ENCODE data around the gene DTNBP1.

The DTNBP1 gene

DNA sequence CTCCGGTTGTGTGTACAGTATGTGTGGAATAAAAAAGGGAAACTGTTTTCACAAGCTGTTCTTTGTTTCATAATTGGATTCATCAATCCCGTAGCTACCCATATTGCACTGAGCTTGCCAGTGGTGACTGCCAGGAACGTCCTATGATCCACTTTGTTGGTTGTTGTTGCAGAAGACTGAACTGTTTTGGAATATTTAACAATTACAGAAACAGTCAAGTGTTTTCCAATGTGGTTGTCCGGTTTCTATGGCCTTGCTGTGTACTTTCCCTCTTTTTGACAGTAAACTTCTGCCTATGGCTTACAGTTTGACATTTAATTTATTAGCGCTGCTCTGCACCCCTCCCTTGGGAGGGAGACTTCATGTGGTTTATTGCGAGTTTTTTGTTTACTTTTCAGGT, 141.2 kb downstream of the DTNBP1 start:
- no peak overlapping the region for H3K27ac ChIP-seq
- H3K4me3 ChIP-seq (ENCODE audit: low read depth, low read length): no peak overlapping the region
- no peak for DNase-seq
- H3K27me3 ChIP-seq (replicated peaks): no peaks in the 10 kb centered on the region
- TF ChIP-seq, protein P1, sequence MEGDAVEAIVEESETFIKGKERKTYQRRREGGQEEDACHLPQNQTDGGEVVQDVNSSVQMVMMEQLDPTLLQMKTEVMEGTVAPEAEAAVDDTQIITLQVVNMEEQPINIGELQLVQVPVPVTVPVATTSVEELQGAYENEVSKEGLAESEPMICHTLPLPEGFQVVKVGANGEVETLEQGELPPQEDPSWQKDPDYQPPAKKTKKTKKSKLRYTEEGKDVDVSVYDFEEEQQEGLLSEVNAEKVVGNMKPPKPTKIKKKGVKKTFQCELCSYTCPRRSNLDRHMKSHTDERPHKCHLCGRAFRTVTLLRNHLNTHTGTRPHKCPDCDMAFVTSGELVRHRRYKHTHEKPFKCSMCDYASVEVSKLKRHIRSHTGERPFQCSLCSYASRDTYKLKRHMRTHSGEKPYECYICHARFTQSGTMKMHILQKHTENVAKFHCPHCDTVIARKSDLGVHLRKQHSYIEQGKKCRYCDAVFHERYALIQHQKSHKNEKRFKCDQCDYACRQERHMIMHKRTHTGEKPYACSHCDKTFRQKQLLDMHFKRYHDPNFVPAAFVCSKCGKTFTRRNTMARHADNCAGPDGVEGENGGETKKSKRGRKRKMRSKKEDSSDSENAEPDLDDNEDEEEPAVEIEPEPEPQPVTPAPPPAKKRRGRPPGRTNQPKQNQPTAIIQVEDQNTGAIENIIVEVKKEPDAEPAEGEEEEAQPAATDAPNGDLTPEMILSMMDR (IDR thresholded peaks at IDR 0.05; ENCODE audit: low read depth, low read length, missing control alignments): no peak
- in situ Hi-C loops (cut with HindIII; ENCODE audit: low pct_ligation_motif_present, low sequenced_read_pairs): no loop called here
- peaks cover 21% of the 10 kb centered on the region for H3K36me3 ChIP-seq (replicated peaks)

DNA sequence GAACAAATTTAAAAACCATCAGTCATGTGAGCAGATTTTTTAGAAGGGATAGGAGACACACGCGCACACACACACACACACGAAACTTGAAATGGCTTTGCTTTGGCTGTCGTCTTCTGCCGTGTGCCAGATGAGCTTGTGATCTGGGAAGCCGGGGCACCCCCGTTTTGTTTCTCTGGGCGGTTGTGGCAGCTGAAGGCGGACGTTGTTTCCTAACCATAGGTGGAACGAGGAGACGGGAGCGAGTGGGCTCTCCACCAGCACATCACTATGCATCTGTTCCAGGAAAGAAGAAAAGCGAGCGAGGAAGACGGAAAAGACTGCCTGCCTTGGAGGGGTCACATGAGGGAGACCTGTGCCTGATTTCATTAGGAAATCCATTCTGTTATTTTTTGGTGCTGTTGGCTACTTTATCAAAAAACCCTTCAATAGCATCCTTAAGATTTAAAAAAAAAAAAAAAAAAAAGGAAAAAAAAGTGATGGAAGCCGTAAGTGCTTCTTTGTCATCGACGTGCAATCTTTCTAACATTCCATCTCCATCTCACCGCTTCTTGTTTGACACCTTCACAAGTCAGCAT, 142.1 kb downstream of the DTNBP1 start:
- in situ Hi-C loops (cut with HindIII; ENCODE audit: low pct_ligation_motif_present, low sequenced_read_pairs): no loop called here
- Histone ChIP-seq H3K27me3 (replicated peaks) (no peaks in the 10 kb centered on the region), H3K27ac (no peak overlapping the region), H3K36me3 (replicated peaks) (peaks cover 21% of the 10 kb centered on the region), H3K4me3 (ENCODE audit: low read depth, low read length) (no peak overlapping the region)
- DNase-seq: no peak
- TF ChIP-seq, protein P1 (IDR thresholded peaks at IDR 0.05; ENCODE audit: low read depth, low read length, missing control alignments): no peak

DNA sequence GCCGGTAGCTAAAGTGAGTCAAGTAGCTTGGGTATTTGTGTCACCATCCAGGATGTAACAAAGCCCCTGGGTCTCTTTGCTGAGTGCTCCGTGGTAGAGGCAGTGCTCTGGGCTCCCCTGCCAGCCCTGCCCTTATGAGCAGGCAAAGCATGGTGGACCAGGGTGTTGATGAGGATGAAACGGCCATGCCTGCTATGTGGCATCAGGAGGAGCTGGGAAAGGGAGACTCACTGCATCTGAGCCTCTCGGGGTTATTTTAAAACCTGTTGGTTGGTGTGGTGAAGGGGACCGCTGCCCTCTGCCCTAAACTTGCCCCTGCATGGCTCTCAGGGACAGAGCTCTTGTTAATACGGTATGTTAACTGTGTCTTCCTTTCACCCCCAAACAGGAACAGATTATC, 143.1 kb downstream of the DTNBP1 start:
- H3K4me3 ChIP-seq (ENCODE audit: low read depth, low read length): no peak overlapping the region
- no peak overlapping the region for H3K27ac ChIP-seq
- TF ChIP-seq, protein P1 (IDR thresholded peaks at IDR 0.05; ENCODE audit: low read depth, low read length, missing control alignments): no peak
- no peaks in the 10 kb centered on the region for H3K27me3 ChIP-seq (replicated peaks)
- peaks cover 21% of the 10 kb centered on the region for H3K36me3 ChIP-seq (replicated peaks)
- in situ Hi-C loops (cut with HindIII; ENCODE audit: low pct_ligation_motif_present, low sequenced_read_pairs): no loop called here
- DNase-seq: no peak

DNA sequence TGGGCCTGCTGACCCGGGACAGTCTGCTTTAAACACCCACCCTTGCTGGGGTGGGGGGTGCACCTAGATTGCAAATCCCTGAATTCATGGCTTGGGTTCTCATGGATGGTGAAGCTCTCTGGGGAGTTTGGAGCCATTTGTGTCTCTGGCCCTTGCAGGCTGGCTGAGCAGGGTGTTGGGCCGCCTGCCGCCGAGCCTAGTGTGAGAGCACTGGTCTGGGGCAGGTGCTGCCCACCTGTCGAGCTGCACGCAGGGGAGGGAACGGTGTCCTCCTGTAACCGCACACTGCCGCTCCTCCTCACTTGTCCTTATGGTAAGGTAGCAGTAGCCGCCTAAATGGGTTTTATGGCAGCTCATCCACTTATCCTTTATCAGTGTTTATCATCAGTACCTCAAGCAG, 143.9 kb downstream of the DTNBP1 start:
- TF ChIP-seq, protein P1 (IDR thresholded peaks at IDR 0.05; ENCODE audit: low read depth, low read length, missing control alignments): no peak
- Histone ChIP-seq H3K4me3 (ENCODE audit: low read depth, low read length) (no peak overlapping the region), H3K36me3 (replicated peaks) (peaks cover 23% of the 10 kb centered on the region), H3K27me3 (replicated peaks) (no peaks in the 10 kb centered on the region), H3K27ac (no peak overlapping the region)
- in situ Hi-C loops (cut with HindIII; ENCODE audit: low pct_ligation_motif_present, low sequenced_read_pairs): no loop called here
- DNase-seq: no peak

- Histone ChIP-seq H3K36me3 (replicated peaks) (peaks cover 30% of the 10 kb centered on the region), H3K27me3 (replicated peaks) (no peaks in the 10 kb centered on the region), H3K4me3 (ENCODE audit: low read depth, low read length) (no peak overlapping the region), H3K27ac (no peak overlapping the region)
- TF ChIP-seq, protein P1 (IDR thresholded peaks at IDR 0.05; ENCODE audit: low read depth, low read length, missing control alignments): no peak
- in situ Hi-C loops (cut with HindIII; ENCODE audit: low pct_ligation_motif_present, low sequenced_read_pairs): no loop called here
- DNase-seq: no peak
Observed at GRCh38 chr6:15518057-15518456, 144.8 kb downstream of the DTNBP1 start.

- Histone ChIP-seq H3K27me3 (replicated peaks) (no peaks in the 10 kb centered on the region), H3K27ac (no peak overlapping the region), H3K4me3 (ENCODE audit: low read depth, low read length) (no peak overlapping the region), H3K36me3 (replicated peaks) (peaks cover 30% of the 10 kb centered on the region)
- DNase-seq: no peak
- TF ChIP-seq, protein P1 (IDR thresholded peaks at IDR 0.05; ENCODE audit: low read depth, low read length, missing control alignments): no peak
- in situ Hi-C loops (cut with HindIII; ENCODE audit: low pct_ligation_motif_present, low sequenced_read_pairs): no loop called here
Observed at GRCh38 chr6:15517600-15517999, 145.2 kb downstream of the DTNBP1 start.
